PFSK-1 (cell line): Measurements from ENCODE around the gene ZMYND15.

ENCODE experiments used
- FOXP2 ChIP-seq: optimal IDR thresholded peaks from 2 replicates; pipeline ENCODE3; 2011; ENCODE audit warnings: borderline replicate concordance, control low read depth, inconsistent platforms; ENCODE audit not compliant: insufficient read depth; ENCODE audit errors: extremely low read length, extremely low read depth
- POLR2AphosphoS5 ChIP-seq: IDR thresholded peaks from 2 replicates; pipeline ENCODE4 v1.6.1; 2012; ENCODE audit warnings: low read depth, mild to moderate bottlenecking, control low read depth, low read length, moderate library complexity
- SIN3A ChIP-seq: IDR thresholded peaks from 2 replicates; pipeline ENCODE4 v1.6.1; 2012; ENCODE audit warnings: mild to moderate bottlenecking, low read length, moderate library complexity, borderline replicate concordance; ENCODE audit not compliant: insufficient read depth
- TAF1 ChIP-seq: IDR thresholded peaks from 2 replicates; pipeline ENCODE4 v1.6.1; 2012; ENCODE audit warnings: low read length, control low read depth, borderline replicate concordance; ENCODE audit not compliant: insufficient read depth
- TF ChIP-seq, protein P1 (sequence below), 2 experiments: IDR thresholded peaks; 2 replicates each; pipeline versions ENCODE4 v1.6.1 to v1.8.0; 2011 to 2012; ENCODE audit warnings: low read depth in 2 of 2, low read length in 2 of 2, control low read depth in 1 of 2, inconsistent platforms in 1 of 2, mild to moderate bottlenecking in 1 of 2, moderate library complexity in 1 of 2; ENCODE audit not compliant: insufficient read depth in 1 of 2

The ZMYND15 gene

DNA sequence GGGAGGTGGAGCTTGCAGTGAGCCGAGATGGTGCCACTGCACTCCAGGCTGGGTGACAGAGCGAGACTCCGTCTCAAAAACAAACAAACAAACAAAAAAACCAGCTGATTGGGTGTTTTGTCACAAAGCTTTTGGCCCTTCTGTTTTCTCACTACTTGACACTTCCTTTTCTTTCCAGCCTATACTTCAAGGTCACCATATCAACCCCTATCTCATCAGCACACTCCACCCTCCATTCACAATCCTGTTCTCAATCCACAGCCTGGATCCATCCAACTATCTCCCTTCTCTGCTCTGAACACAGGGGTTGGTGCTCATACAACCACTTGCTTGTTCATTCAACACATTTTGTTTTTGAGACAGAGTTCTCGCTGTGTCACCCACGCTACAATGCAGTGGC lies 15.0 kb upstream of the ZMYND15 start:
- TF ChIP-seq POLR2AphosphoS5 (no peak), SIN3A (no peak), TAF1 (no peak), FOXP2 (no peak)
- TF ChIP-seq, protein P1, sequence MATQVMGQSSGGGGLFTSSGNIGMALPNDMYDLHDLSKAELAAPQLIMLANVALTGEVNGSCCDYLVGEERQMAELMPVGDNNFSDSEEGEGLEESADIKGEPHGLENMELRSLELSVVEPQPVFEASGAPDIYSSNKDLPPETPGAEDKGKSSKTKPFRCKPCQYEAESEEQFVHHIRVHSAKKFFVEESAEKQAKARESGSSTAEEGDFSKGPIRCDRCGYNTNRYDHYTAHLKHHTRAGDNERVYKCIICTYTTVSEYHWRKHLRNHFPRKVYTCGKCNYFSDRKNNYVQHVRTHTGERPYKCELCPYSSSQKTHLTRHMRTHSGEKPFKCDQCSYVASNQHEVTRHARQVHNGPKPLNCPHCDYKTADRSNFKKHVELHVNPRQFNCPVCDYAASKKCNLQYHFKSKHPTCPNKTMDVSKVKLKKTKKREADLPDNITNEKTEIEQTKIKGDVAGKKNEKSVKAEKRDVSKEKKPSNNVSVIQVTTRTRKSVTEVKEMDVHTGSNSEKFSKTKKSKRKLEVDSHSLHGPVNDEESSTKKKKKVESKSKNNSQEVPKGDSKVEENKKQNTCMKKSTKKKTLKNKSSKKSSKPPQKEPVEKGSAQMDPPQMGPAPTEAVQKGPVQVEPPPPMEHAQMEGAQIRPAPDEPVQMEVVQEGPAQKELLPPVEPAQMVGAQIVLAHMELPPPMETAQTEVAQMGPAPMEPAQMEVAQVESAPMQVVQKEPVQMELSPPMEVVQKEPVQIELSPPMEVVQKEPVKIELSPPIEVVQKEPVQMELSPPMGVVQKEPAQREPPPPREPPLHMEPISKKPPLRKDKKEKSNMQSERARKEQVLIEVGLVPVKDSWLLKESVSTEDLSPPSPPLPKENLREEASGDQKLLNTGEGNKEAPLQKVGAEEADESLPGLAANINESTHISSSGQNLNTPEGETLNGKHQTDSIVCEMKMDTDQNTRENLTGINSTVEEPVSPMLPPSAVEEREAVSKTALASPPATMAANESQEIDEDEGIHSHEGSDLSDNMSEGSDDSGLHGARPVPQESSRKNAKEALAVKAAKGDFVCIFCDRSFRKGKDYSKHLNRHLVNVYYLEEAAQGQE (IDR thresholded peaks at IDR 0.05; ENCODE audit: insufficient read depth in 1 of 2, low read depth in 2 of 2, low read length in 2 of 2): no peak

DNA sequence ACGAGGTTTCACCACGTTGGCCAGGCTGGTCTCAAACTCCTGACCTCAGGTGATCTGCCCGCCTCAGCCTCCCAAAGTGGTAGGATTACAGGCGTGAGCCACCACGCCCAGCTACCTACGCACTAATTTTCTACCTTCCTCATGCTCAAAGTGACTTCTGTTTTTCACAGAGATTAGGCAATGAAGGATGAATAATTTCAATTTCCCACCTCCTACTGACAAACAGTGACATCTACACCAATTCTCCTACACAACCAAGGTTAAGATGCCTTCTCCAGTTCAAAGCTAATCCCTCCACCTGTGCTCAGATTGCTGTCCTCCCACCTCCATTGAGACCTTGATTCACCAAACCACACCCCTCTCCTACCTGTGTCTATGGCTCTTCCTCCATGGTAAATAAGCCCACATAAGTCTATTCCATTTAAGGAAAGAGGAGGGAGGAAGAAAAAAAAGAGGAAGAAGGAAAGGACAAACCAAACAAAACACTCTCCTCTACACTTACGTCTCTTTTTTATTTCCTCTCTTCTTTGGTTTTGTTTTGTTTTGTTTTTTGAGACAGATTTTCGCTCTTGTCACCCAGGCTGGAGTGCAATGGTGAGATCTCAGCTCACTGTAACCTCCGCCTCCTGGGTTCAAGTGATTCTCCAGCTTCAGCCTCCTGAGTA lies 13.9 kb upstream of the ZMYND15 start:
- TF ChIP-seq TAF1 (no peak), POLR2AphosphoS5 (no peak), SIN3A (no peak)

DNA sequence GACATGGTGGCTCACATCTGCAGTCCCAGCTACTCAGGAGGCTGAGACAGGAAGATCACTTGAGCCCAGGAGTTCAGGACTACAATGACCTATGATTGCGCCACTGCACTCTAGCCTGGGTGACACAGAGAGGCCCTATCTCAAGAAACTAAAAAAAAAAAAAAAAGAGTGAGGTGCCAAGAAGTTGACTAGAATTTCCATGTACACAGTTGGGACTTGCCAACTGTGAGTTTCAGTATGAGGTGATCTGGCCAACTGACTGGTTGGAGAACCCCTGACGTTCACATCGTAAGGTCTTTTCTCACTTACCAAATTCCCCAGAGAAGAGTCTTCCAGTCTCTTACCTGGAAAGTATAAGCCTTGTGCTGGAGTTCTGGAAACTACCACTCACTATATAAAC lies 11.5 kb upstream of the ZMYND15 start:
- TF ChIP-seq TAF1 (no peak), POLR2AphosphoS5 (no peak)
- TF ChIP-seq, protein P1 (IDR thresholded peaks at IDR 0.05; ENCODE audit: insufficient read depth in 1 of 2, low read depth in 2 of 2, low read length in 2 of 2): no peak

DNA sequence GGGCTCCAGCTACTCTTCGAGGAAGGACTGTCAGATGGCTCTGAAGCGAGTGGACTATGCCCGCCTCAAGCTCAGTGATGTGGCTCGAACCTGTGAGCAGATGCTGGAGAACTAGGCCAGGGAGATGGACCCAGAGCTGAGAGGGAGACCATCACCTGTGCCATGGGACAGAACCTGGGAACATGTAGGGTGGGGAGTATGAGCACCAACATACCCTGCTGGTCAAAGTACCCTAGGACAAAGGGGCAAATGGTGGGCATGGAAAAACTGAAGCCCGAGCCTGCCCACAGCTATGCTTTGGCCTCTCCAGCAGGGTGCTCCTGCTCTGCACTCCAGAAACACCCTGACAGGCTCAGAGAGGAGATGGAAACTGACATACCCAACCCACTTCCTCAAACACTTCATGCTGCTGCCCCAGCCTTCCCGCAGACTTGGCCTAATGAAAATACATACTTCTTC lies 6.5 kb upstream of the ZMYND15 start:
- TF ChIP-seq SIN3A: no peak
- TF ChIP-seq POLR2AphosphoS5: no peak
- no peak for TF ChIP-seq TAF1
- TF ChIP-seq FOXP2: no peak
- TF ChIP-seq, protein P1 (IDR thresholded peaks at IDR 0.05; ENCODE audit: insufficient read depth in 1 of 2, low read depth in 2 of 2, low read length in 2 of 2): no peak

DNA sequence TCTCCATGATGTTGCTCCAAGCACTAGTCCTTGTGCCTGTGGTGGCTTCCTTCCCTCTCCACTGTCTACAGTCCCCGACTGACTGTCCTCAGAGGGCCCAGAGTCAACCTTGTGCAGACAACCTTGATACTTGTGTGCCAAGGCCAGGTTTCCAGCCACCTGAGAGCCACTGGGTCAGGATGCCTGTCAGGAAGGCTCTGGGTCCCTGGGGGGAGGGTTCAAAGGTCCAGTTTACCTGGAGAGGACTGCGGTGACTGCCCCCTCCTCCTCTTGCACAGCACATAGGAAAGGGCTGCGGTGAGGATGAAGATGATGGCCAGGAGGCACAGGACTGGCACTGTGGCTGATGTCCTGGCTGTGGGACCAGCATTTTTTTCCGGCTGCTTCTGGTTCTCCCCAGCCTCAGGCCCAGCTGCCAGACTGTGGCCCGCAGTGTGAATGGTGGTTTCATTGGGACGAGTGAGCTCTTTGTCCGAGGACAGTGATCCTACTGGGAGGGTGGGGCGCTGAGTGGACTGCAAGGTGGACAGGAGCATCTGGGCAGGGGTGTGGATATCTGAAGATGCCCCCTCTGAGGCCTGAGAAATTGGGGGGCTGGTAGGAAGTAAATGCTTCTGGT lies 4.7 kb upstream of the ZMYND15 start:
- TF ChIP-seq POLR2AphosphoS5: no peak
- no peak for TF ChIP-seq SIN3A
- no peak for TF ChIP-seq TAF1
- no peak for TF ChIP-seq FOXP2
- TF ChIP-seq, protein P1 (IDR thresholded peaks at IDR 0.05; ENCODE audit: insufficient read depth in 1 of 2, low read depth in 2 of 2, low read length in 2 of 2): no peak
